ENCODE data around the gene FNDC3B.
A peak's percentile ranks its signal among the peaks of the same experiment; 100 is the strongest.

Gene FNDC3B

DNA sequence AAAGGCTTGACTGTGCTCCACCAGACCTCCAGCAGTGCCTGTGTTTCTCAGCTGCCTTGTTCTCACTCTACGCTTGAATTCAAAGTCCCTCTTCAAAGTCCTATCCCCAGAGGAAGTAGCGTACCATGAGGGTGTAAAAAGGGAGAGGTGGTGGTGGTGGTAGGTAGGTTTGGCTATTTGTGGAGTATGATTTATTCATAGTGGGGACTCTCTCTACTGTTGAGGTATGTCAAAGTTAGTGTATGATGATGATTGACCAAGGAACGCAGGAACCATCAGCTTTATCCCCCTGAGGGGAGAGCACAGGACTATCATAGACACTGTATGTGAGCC lies 271.0 kb downstream of the FNDC3B start:
- no peak for DNase-seq (ENCODE audit: low read depth)

- DNase-seq (ENCODE audit: low read depth), result no peak
Measured at GRCh38 chr3:172311217-172311616, 271.8 kb downstream of the FNDC3B start.

- DNase-seq (ENCODE audit: low read depth), result no peak
Measured at GRCh38 chr3:172312001-172312400, 272.6 kb downstream of the FNDC3B start.

GRCh38 chr3:172312711-172313110 lies 273.3 kb downstream of the FNDC3B start:
- no peak for DNase-seq (ENCODE audit: low read depth)

GRCh38 chr3:172313671-172314070 lies 274.3 kb downstream of the FNDC3B start:
- DNase-seq (ENCODE audit: low read depth), result no peak

GRCh38 chr3:172314591-172315160 lies 275.3 kb downstream of the FNDC3B start:
- no peak for DNase-seq (ENCODE audit: low read depth)

DNA sequence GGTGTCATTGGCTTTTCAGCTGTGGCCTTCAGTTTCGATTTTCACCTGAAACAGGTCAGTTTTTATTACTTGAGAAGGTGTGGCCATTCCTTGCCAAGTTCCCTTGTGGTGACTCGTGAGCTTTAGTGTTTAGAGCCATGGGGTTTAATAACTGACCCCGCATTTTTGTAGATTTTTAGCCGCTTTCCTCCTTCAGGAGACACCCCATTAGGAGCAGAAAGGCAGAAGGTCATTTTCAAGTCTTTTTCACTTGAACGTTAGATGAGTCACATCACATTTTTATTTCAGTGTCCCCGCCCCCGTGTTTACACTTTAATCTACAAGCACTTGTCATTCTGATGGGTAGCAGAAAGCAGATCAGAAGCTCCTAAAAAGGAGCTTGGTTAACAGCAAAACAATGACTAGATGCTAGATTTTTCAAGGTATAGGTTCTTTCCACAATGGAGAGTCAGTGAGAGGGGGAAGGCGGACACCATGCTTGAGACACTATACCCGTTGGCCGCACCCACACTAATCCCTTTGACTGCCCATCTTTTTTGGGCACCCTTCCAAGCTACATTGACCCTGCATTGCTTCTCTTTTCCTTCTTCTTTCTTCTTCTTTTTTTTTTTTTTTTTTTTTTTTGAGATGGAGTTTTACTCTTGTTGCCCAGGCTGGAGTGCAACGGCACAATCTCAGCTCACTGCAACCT lies 276.2 kb downstream of the FNDC3B start:
- DNase-seq (ENCODE audit: low read depth), result peak; percentile 37

- DNase-seq (ENCODE audit: low read depth), result no peak
Measured at GRCh38 chr3:172316758-172317157, 277.4 kb downstream of the FNDC3B start.

DNA sequence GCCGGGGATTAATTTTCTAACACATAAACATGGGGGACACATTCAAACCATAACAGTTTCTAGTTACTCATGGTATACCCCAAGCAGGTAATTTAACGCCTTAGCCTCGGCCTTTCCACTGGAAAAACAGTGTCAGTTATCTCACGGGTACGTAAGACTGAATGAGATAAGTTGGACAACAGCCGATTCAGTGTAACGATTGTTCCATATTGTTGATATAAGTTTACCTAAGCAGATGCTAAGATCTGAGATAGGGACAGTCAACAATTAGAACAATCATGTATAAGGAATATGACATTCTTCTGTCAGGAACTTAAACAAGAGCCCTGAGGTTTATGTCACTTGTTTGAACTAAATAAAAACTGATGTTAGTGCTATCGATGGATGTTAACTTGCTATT lies 278.1 kb downstream of the FNDC3B start:
- DNase-seq (ENCODE audit: low read depth), result no peak

- peak; percentile 78 for DNase-seq (ENCODE audit: low read depth)
Measured at GRCh38 chr3:172317984-172318383, 278.6 kb downstream of the FNDC3B start.

GRCh38 chr3:172319595-172319994 lies 280.2 kb downstream of the FNDC3B start:
- DNase-seq (ENCODE audit: low read depth), result no peak

- DNase-seq (ENCODE audit: low read depth), result no peak
Measured at GRCh38 chr3:172320468-172320867, 281.1 kb downstream of the FNDC3B start.

DNA sequence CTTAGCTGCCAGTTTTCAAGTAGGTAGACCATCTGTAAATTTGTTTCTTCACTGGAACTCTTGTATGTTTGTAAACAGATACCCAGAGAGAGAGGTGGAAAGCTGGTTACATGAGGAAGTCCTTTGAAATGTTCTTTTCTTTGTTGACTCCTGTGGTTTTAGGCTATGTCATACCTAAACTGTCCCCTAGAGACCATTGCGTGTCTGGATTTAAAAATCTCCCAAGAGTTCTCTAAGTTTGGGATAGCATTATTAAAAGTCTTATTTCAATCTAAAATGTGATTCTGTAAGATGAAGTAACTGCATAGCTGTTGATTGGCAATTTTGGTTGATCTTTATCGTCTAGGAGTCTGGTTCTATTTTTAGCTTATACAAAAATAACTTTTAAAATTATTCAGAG lies 281.7 kb downstream of the FNDC3B start:
- no peak for DNase-seq (ENCODE audit: low read depth)

- DNase-seq (ENCODE audit: low read depth), result peak; percentile 68
Measured at GRCh38 chr3:172323894-172324610, 284.7 kb downstream of the FNDC3B start.

DNA sequence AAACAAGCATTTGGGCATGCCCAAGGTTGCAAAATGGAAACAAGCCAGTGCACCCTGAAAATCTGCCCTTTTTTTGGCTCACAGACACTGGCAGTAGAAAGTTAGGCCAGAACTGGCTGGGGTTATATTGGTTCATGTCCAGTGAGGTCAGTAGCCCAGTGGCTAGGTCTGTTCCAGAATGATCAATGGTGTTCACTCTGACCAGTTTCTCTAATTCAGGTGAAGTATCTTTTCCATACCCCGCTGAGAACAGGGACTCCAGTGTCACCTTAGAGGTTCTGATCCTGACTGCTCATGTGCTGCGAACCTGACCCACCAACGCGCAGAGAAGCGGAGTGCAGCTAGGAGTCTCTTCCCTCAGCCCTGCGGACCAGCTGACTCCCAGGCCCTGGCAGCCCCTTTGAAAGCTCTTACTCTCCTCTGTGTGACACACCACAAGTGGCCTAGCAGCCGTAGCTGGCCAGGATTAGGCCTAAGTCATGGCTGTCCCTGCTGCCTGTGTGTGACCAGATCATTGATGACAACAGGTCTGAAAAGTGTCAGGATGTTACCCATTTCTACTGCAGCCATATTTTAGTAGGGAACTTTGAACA lies 285.3 kb downstream of the FNDC3B start:
- no peak for DNase-seq (ENCODE audit: low read depth)

DNA sequence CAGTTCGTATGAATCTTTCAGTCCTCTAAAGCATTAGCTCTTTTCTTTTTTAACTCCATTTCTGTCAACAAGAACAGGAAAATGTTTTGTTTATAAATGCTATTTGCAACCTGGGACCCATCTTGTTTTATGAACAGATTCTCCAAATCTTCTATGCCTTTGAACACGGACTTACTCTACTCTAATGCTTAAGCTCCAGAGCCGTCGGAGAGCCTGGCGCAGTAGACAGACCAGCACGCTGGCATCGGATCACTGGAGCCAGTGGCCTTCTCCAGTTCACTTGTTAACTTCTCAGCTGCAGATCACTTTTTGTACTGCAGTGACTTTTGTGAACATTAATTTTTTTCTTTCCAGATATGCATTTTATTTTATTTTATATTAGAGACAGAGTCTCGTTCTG lies 286.1 kb downstream of the FNDC3B start:
- DNase-seq (ENCODE audit: low read depth), result no peak

DNA sequence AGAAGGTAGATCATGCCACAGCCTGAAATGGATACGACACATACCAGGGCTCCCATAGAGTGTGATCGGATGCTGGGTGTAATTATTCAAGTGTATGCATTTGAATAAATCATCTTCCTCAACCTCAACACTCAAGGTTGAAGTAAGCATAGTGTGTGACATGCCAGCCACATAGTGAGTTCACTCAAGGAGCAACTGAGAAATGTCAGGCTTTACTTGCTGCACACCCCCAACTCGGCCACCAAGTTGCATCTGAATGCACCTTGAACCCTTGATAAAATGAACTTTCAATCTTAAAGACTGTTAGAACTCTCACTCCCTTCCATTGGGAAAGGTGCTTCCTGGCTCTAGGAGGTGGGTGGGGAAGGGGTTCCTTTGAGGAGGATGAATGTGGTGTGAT lies 287.6 kb downstream of the FNDC3B start:
- no peak for DNase-seq (ENCODE audit: low read depth)

DNA sequence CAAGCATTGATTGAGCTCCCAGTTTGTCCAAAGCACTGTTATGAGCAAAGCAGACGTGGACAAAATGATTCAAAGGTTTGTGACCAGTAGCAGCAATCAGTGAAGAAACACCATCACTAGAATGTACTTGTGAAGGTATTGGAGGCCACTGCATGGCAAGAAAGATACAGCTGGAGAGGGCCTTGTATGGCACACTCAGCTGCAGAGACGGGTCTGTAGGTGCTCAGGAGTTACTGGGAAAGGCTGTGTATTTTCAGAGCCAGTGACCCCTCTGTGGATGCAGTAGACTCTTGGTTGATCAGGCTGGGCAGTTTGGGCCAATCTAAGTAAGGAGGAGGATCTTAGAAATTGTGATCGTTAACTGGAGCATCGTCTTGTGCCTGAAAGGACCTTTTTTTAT lies 288.9 kb downstream of the FNDC3B start:
- no peak for DNase-seq (ENCODE audit: low read depth)

DNA sequence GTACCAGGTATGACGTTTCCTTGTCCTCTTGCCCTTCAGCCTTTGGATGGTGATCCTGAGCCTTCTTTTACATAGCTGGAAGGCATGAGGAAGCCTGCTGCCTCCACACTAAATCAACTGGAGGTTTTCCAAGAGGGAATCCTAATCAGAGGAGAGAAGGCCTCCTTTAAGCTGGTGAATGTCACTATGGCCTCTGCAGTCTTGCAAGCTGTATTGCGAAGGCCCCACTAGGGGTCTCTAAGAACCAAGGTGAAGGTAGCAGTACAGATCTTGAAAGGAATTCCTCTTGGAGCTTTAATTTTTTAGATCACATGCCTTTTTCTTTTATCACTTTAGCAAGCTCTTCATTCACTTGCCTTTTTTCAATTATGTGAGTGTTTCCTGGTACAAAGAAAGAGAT lies 289.7 kb downstream of the FNDC3B start:
- no peak for DNase-seq (ENCODE audit: low read depth)

GRCh38 chr3:172330413-172330812 lies 291.0 kb downstream of the FNDC3B start:
- DNase-seq (ENCODE audit: low read depth), result no peak

GRCh38 chr3:172332256-172333041 lies 293.1 kb downstream of the FNDC3B start:
- DNase-seq (ENCODE audit: low read depth), result no peak

GRCh38 chr3:172333042-172333377 lies 293.6 kb downstream of the FNDC3B start:
- no peak for DNase-seq (ENCODE audit: low read depth)

All from non-pigmented ciliary epithelial cell (primary cell).